HCT116 (cell line): ENCODE results near the gene MCRIP1. TPM values are rescaled to one million over a fixed set of nuclear protein-coding genes. Genes with fewer than 3 reads are reported as not detected.

Experiments used
- ATAC-seq: fragments of 200-7000 bp; cut with Tn5 transposase; 2 replicates; pipeline ENCODE4 v1.9.1; 2020; ENCODE audit warnings: mild to moderate bottlenecking, moderate library complexity
- BruUV-seq: library from RNA; stranded (reverse); fragments of 400-500 nt; replicated peaks from 2 replicates; lab custom pipeline; 2021; lab: Mats Ljungman, UMichigan
- CTCF ChIA-PET: fragments of 300-600 bp; sonication (Branson Sonifier 250); formaldehyde crosslinking; loops from one replicate; lab custom pipeline; 2021; ENCODE audit warnings: antibody characterized with exemption; lab: Charles Lee
- POLR2A ChIA-PET: fragments of 300-600, 350-600 bp; sonication (Branson Sonifier 250); formaldehyde crosslinking; loops from one replicate; lab custom pipeline; 2021; ENCODE audit warnings: antibody characterized with exemption; lab: Charles Lee
- RAD21 ChIA-PET, 2 experiments: fragments of 300-600 bp; sonication (Branson Sonifier 250); formaldehyde crosslinking; loops; one replicate each; lab custom pipeline; 2023; ENCODE audit warnings: low total read pairs in 2 of 2; ENCODE audit not compliant: uncharacterized antibody in 2 of 2, unreplicated experiment in 2 of 2, low non-redundant PET in 1 of 2; lab: Charles Lee
- DNase-seq: peaks from one replicate; pipeline ENCODE4 v3.0.0-alpha.2; 2010; ENCODE audit warnings: low read depth, low spot score
- H2AFZ ChIP-seq: fragments of 200-600 bp; shearing (Covaris generic), sonication (generic); 2 replicates; pipeline ENCODE4 v1.6.1; 2017; ENCODE audit warnings: low read depth, mixed run types, mixed read lengths, antibody characterized with exemption, low read length; ENCODE audit not compliant: poor library complexity, severe bottlenecking
- H3K27ac ChIP-seq: 2 replicates; pipeline ENCODE4 v1.5.1; 2012; ENCODE audit warnings: low read depth, low read length
- H3K27me3 ChIP-seq: fragments of 200-600 bp; sonication (generic); 2 replicates; pipeline ENCODE4 v1.6.1; 2016; ENCODE audit warnings: mixed run types, low read length, mixed read lengths; ENCODE audit not compliant: insufficient read depth
- H3K36me3 ChIP-seq, 2 experiments: fragments of 200-500 bp in 1 of 2; fragments of 200-600 bp in 1 of 2; sonication (Bioruptor generic) in 1 of 2; sonication (generic) in 1 of 2; 2 replicates each; pipeline versions ENCODE4 v1.5.1 to v1.6.1; 2014 to 2016; ENCODE audit warnings: low read length in 2 of 2, inconsistent platforms in 1 of 2, mixed read lengths in 1 of 2, mixed run types in 1 of 2; ENCODE audit not compliant: insufficient read depth in 2 of 2, control insufficient read depth in 1 of 2
- H3K4me1 ChIP-seq, 2 experiments: fragments of 200-600 bp in 1 of 2; sonication (generic) in 1 of 2; 2 replicates each; pipeline versions ENCODE4 v1.5.1 to v1.6.1; 2012 to 2017; ENCODE audit warnings: low read length in 2 of 2, inconsistent platforms in 1 of 2, mild to moderate bottlenecking in 1 of 2, mixed read lengths in 1 of 2, mixed run types in 1 of 2, moderate library complexity in 1 of 2; ENCODE audit not compliant: insufficient read depth in 2 of 2, control insufficient read depth in 1 of 2
- H3K4me2 ChIP-seq: fragments of 200-600 bp; sonication (generic); 2 replicates; pipeline ENCODE4 v1.6.1; 2017; ENCODE audit warnings: mixed run types, low read length, mixed read lengths
- H3K4me3 ChIP-seq, 2 experiments: fragments of 200-600 bp in 1 of 2; sonication (generic) in 1 of 2; replicated peaks in 1 of 2; 2 replicates each; pipeline ENCODE4 v1.5.1; 2011 to 2016; ENCODE audit warnings: low read length in 2 of 2, control low read depth in 1 of 2, low read depth in 1 of 2, mild to moderate bottlenecking in 1 of 2, mixed read lengths in 1 of 2, mixed run types in 1 of 2
- H3K79me2 ChIP-seq: fragments of 200-600 bp; sonication (generic); 2 replicates; pipeline ENCODE4 v1.6.1; 2017; ENCODE audit warnings: mild to moderate bottlenecking, mixed run types, low read length, moderate library complexity, mixed read lengths; ENCODE audit not compliant: insufficient read depth
- H3K9ac ChIP-seq: fragments of 200-600 bp; sonication (generic); 2 replicates; pipeline ENCODE4 v1.6.1; 2016; ENCODE audit warnings: low read length, mixed read lengths
- H3K9me2 ChIP-seq: fragments of 200-600 bp; sonication (generic), shearing (Covaris generic); 2 replicates; pipeline ENCODE4 v1.6.1; 2017; ENCODE audit warnings: mixed run types, mild to moderate bottlenecking, moderate library complexity; ENCODE audit not compliant: insufficient read depth
- H3K9me3 ChIP-seq, 2 experiments: fragments of 200-500 bp in 1 of 2; fragments of 200-600 bp in 1 of 2; sonication (Bioruptor generic) in 1 of 2; sonication (generic) in 1 of 2; 2 replicates each; pipeline ENCODE4 v1.6.1; 2014 to 2017; ENCODE audit warnings: low read length in 2 of 2, mixed read lengths in 2 of 2, inconsistent platforms in 1 of 2, low read depth in 1 of 2, mild to moderate bottlenecking in 1 of 2, mixed run types in 1 of 2, moderate library complexity in 1 of 2; ENCODE audit not compliant: control insufficient read depth in 1 of 2, insufficient read depth in 1 of 2
- H4K20me1 ChIP-seq: fragments of 200-600 bp; sonication (generic), shearing (Covaris generic); 2 replicates; pipeline ENCODE4 v1.6.1; 2017; ENCODE audit warnings: mixed run types, mild to moderate bottlenecking, moderate library complexity; ENCODE audit not compliant: insufficient read depth
- ATF3 ChIP-seq: IDR thresholded peaks from 2 replicates; pipeline ENCODE4 v1.6.1; 2012
- CBX3 ChIP-seq: IDR thresholded peaks from 2 replicates; pipeline ENCODE4 v1.6.1; 2012; ENCODE audit warnings: low read depth
- EGR1 ChIP-seq: IDR thresholded peaks from 2 replicates; pipeline ENCODE4 v1.6.1; 2012; ENCODE audit warnings: low read depth
- EZH2 ChIP-seq: fragments of 200-600 bp; sonication (generic); IDR thresholded peaks from 2 replicates; pipeline ENCODE4 v1.6.1; 2017; ENCODE audit warnings: antibody characterized with exemption, mixed run types
- FOSL1 ChIP-seq: IDR thresholded peaks from 2 replicates; pipeline ENCODE4 v1.6.1; 2012; ENCODE audit warnings: low read depth
- MAX ChIP-seq: IDR thresholded peaks from 2 replicates; pipeline ENCODE4 v1.6.1; 2012
- POLR2A ChIP-seq: IDR thresholded peaks from 2 replicates; pipeline ENCODE4 v1.7.0; 2011; ENCODE audit warnings: borderline replicate concordance; ENCODE audit not compliant: insufficient read depth, insufficient read length; ENCODE audit errors: extremely low read depth
- POLR2AphosphoS5 ChIP-seq: IDR thresholded peaks from 2 replicates; pipeline ENCODE4 v1.6.1; 2011; ENCODE audit warnings: mild to moderate bottlenecking, low read depth, low read length, moderate library complexity
- REST ChIP-seq: IDR thresholded peaks from 2 replicates; pipeline ENCODE4 v1.6.1; 2012; ENCODE audit warnings: low read depth
- SIN3A ChIP-seq: IDR thresholded peaks from 2 replicates; pipeline ENCODE4 v1.6.1; 2012; ENCODE audit warnings: low read depth
- SP1 ChIP-seq: IDR thresholded peaks from 2 replicates; pipeline ENCODE4 v1.6.1; 2012; ENCODE audit warnings: low read depth
- TCF7L2 ChIP-seq: IDR thresholded peaks from 2 replicates; pipeline ENCODE4 v1.7.0; 2011; ENCODE audit warnings: borderline replicate concordance, inconsistent platforms; ENCODE audit not compliant: insufficient read depth, insufficient read length; ENCODE audit errors: extremely low read depth
- YY1 ChIP-seq: IDR thresholded peaks from 2 replicates; pipeline ENCODE4 v1.6.1; 2011; ENCODE audit warnings: low read length, low read depth, moderate library complexity, mild to moderate bottlenecking; ENCODE audit not compliant: insufficient replicate concordance; ENCODE audit errors: extremely low read depth
- ZBTB33 ChIP-seq: IDR thresholded peaks from 2 replicates; pipeline ENCODE4 v1.6.1; 2011; ENCODE audit warnings: mild to moderate bottlenecking, low read length, moderate library complexity; ENCODE audit not compliant: insufficient replicate concordance; ENCODE audit errors: extremely low read depth
- ZFX ChIP-seq: fragments of 450-650 bp; IDR thresholded peaks from 2 replicates; pipeline ENCODE4 v1.6.1; 2017
- ZNF274 ChIP-seq: fragments of 200-500 bp; sonication (Bioruptor generic); IDR thresholded peaks from 2 replicates; pipeline ENCODE4 v1.6.1; 2014; ENCODE audit warnings: mild to moderate bottlenecking, low read depth, low read length, inconsistent platforms
- intact Hi-C: fragments of 100-400 bp; cut with micrococcal nuclease; formaldehyde crosslinking; loops from 2 replicates; pipeline ENCODE4 v1.10.0; 2022
- total RNA-seq: library from RNA; stranded (reverse); gene quantifications from one replicate; pipeline ENCODE4 v1.2.1, GENCODE V29; 2021; ENCODE audit not compliant: unreplicated experiment

Gene MCRIP1
- total RNA-seq, 1 experiment from 2014 or later = 59.2 TPM

- TF ChIP-seq ZFX (no peak), SIN3A (no peak), YY1 (no peak), ZBTB33 (no peak), ATF3 (no peak), SP1 (no peak), POLR2AphosphoS5 (peak; percentile 83), TCF7L2 (no peak), ZNF274 (no peak), MAX (no peak), FOSL1 (no peak), EGR1 (no peak), CBX3 (no peak), POLR2A (peak; percentile 78), REST (no peak), EZH2 (no peak)
- intact Hi-C loops = loop anchor here (5.0 kb wide), 1 partner anchor 56 kb away; the partner anchor contains the start of gene MAFG
- peaks cover 38% of the 10 kb centered on the region for H3K79me2 ChIP-seq
- H3K4me2 ChIP-seq = peak within 1 kb of the TSS; percentile 93
- H4K20me1 ChIP-seq = no peaks in the 10 kb centered on the region
- peak within 1 kb of the TSS; percentile 99 for H3K9ac ChIP-seq
- no peaks in the 10 kb centered on the region for H3K9me2 ChIP-seq
- ATAC-seq = peak; percentile 31
- H3K9me3 ChIP-seq = no peaks in the 10 kb centered on the region
- H3K4me1 ChIP-seq = peaks cover 38 to 73% of the 10 kb centered on the region in 2 experiments
- CTCF ChIA-PET = interaction anchor here (1.1 to 2.7 kb wide), 2 partner anchors 57 to 150 kb away, joined by 3 to 27 read pairs; partner anchors contain the start of genes CENPX and LRRC45
- H3K27me3 ChIP-seq = no peaks in the 10 kb centered on the region
- POLR2A ChIA-PET = interaction anchor here (1.0 kb wide), 1 partner anchor 21 kb away, joined by 3 read pairs; the partner anchor contains the start of gene ANAPC11
- BruUV-seq = no TSS peak
- H2AFZ ChIP-seq = no peak within 1 kb of the TSS
- DNase-seq = no peak
- peaks cover 2 to 11% of the 10 kb centered on the region in 2 experiments; a peak in 2 of 4 replicates for H3K36me3 ChIP-seq
- RAD21 ChIA-PET = no interaction called here
- H3K27ac ChIP-seq = peak within 1 kb of the TSS; percentile 99
- peak within 1 kb of the TSS; percentile 71 to 95 for H3K4me3 ChIP-seq
Measured at GRCh38 chr17:81870981-81871386, 37.9 kb upstream of the MCRIP1 start, which contains the start of gene ARHGDIA. TSS of gene ARHGDIA (minus strand) at chr17:81871337. CDS start at chr17:81869930, 1,407 bp downstream.
